Stimulated activated CD8-positive, alpha-beta memory T cell treated with anti-CD3 and anti-CD28 coated beads, Interleukin-12 subunit alpha, Interleukin-12 subunit beta, amount 100 ng/mL, for 1 hour (primary cell): Measurements from ENCODE around the gene GM2A.
A peak's percentile ranks its signal among the peaks of the same experiment; 100 is the strongest.
"Not testable (repeated sequence)": the region's sequence is repeated elsewhere in the genome, so short reads cannot be mapped to it uniquely, and the experiment has no call there.

Experiments used
- DNase-seq: peaks from one replicate; pipeline ENCODE4 v3.0.0-alpha.2; 2020; ENCODE audit warnings: low read depth

The GM2A gene

GRCh38 chr5:151293624-151294023 is 40.6 kb downstream of the GM2A start:
- DNase-seq: no peak

DNA sequence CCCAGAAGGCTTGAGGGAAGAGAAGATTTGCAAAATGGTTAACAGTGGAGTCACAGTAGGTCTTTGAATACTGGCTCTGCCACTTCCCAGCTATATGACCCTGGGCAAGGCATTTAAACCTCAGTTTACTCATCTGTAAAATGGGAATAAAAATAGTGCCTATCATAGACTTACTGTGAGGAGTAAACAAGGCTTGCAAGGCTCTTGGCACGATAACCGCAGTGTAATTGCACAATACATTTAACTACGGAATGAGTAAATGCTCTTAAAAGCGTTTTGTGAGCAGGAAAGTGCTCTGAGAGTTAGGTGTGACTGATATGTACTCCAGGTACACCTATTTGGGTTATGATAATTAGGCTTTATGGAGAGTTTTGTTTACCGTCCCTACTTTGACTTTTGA is 42.2 kb downstream of the GM2A start:
- DNase-seq: no peak

DNA sequence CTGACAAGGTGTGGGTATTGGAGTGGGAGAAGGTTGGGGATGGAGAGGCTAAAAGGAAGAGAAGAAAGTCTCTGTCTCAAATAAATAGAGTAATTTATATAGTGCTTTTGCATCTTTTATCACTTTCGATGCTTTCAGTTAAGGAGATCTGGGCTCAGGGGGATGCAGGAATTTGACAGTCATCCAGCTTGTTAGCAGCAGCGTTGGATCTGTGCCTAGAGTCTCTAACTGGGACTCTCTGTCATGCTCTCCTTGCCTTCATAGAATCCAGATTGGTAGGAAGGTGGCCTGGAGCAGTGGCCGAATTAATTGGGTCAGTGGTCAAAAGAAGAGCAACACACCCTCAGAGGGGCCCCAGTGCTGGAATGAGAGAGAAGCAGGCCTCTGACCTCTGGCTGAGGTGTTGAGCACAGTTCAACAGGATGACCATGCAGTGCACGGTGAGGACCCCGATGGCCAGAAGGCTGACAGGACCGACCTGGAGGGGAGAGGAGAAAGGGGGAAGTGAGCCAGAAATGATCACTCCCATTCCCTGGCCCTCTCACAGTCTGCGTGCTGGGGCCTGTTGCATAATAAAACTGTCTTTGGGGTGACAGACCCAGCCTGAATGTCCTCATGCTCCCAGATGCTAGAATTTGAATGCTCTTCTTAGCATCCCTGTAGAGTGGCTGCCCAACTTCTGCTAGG is 42.9 kb downstream of the GM2A start:
- no peak for DNase-seq

DNA sequence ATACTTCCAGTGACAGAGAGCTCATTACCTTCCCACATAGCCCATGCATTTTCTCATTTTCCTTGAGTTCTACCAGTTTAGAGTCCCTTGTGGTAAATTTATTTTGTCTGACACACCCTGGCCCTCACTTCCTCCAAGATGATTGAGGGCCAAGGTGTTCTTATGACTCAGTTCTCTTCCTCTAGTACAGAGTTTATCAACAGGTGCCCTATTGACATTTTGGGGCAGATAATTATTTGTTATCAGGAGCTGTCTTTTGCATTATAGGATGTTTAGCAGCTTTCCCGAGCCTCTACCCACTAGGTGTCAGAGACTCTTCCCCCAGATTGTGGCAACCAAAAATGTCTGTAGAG is 43.5 kb downstream of the GM2A start:
- no peak for DNase-seq

GRCh38 chr5:151296974-151297373 is 44.0 kb downstream of the GM2A start:
- no peak for DNase-seq

DNA sequence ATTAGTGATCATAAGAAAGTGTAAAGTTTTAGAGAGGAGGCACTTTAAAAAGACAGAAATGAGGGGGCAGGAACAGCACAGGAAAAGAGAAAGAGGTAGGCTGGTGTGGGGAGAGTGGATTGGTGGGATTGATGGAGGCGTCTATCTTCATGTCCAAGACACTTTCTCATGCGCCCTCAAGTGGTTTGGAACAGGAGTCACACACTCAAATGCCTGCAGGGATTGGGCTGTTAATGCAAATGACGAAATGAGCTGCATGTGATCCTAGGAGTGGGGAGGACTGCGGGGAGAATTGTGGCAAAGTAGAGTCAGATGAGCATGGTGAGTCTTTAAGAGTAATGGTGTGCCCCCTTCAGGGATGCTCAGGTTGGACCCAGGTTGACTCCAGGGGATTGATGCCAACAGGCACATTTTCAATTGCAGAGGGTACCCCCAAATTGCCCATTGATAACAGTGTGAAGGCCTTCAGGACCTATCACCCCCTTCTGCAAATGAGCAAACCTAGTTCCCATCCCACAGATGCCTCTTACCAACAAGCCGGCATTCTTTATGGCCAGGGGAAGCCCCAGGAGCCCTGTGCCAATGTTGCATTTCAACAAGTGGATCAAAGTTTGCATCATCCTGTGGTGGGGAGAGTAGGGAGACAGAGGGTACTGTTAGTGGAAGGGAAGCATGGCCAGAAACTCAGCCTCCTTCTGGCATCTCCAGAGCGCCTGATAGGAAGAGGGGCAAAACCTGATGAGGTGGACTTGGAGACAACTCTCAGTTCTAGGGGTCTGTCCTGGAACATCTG is 45.3 kb downstream of the GM2A start:
- DNase-seq: no peak

GRCh38 chr5:151303666-151304065 is 50.7 kb downstream of the GM2A start, which contains the start of gene SLC36A3:
TSS of gene SLC36A3 (minus strand) at chr5:151303766. CDS start at chr5:151303354, 412 bp downstream.
- DNase-seq: no peak

- not testable (repeated sequence) for DNase-seq
Measured at GRCh38 chr5:151309266-151309665, 56.3 kb downstream of the GM2A start.

DNA sequence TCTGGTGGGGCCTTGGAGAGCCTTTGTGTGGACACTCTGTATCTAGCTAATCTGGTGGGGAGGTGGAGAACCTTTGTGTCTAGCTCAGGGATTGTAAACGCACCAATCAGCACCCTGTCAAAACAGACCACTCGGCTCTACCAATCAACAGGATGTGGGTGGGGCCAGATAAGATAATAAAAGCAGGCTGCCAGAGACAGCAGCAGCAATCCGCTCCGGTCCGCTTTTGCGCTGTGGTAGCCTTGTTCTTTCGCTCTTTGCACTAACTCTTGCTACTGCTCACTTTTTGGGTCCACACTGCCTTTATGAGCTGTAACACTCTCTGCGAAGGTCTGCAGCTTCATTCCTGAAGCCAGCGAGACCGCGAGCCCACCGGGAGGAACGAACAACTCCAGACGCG is 56.8 kb downstream of the GM2A start:
- DNase-seq: not testable (repeated sequence)

GRCh38 chr5:151310932-151311331 is 57.9 kb downstream of the GM2A start:
- no peak for DNase-seq

DNA sequence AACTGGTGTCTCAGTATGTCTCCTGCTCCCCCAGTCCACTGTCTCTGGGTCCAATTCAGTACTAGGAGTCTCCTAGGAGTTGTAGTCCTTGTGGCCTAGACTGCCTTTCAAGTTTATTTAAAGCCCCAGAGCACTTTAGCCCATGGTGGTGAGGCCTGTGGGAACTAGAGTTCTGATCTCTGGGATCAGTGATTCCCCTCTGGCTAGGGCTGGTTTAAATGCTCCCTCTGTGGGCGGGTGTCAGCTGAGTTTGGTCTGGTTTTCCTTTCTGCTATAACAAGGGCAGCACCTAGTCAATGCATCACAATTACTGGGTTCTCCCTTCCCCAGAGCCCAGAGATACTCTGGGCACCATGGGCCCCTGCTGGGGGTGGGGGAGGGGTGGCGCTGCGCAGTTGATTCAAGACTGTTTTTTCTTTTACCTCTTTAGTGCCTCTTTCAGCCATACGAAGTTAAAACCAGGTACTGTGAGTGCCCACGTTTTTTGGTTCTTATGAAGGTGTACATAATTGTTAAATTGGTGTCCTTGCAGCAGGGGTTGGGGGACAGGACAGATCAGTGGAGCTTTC is 59.9 kb downstream of the GM2A start:
- no peak for DNase-seq

DNA sequence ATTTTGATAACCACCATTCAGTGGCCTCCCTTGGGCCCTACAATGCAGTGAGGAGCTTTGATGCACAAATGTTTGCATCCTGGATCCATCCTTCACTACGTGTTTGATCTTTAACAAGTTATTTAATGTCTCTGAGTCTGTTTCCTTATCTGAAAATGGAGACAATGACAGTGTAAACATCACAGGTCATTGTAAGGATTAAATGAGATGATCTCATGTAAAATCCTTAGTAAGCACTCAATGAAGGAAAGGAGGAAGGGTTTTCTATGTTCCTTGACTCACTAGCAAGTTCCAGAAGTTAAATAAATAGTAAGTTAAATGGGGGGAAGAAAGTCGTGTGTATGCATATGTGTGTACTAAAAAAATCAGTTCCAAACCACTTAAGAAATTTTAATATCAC is 60.4 kb downstream of the GM2A start:
- DNase-seq: no peak

DNA sequence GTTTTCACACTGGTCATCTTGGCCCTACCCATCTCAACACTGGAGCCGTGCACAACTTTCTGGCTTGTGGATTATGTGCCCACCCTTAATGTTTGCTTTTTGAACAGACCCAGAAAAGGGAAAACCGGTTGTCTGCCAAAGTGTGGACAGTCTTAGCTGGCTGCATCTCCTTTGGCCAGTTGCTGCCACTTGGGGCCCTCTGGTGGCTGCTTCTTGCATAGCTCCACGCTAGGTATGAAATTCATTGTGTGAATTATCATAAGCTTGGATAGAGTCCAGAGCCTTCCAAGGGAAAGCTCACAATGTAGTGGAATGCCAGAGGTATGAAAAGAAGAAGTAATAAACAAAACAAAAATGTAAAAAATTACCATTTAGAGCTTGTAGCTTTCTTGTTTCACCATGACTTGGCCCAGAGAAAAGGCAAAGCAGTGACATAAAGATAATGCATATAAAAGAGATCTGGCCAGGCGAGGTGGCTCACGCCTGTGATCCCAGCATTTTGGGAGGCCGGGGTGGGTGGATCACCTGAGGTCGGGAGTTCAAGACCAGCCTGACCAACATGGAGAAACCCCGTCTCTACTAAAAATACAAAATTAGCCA is 63.1 kb downstream of the GM2A start:
- DNase-seq: peak; percentile 20

- no peak for DNase-seq
Measured at GRCh38 chr5:151317871-151318270, 64.9 kb downstream of the GM2A start.

GRCh38 chr5:151318850-151319732 is 66.1 kb downstream of the GM2A start:
- no peak for DNase-seq
